Trophoblast cell (in vitro differentiated cells and primary cell): Measurements from ENCODE around the gene TEPSIN. TPM values are rescaled to one million over a fixed set of nuclear protein-coding genes. Genes with fewer than 3 reads are reported as not detected.

Experiments
- DNase-seq, 2 donors: peaks; one replicate each; pipeline ENCODE4 v3.0.0-alpha.2; 2016
- H2AFZ ChIP-seq: 2 replicates; pipeline ENCODE4 v1.6.1; 2013; ENCODE audit warnings: low read length, moderate library complexity, mild to moderate bottlenecking; ENCODE audit not compliant: insufficient read depth, poor library complexity
- H2AK5ac ChIP-seq: 2 replicates; pipeline ENCODE4 v1.6.1; 2013; ENCODE audit warnings: mild to moderate bottlenecking, low read length
- H2BK120ac ChIP-seq: 2 replicates; pipeline ENCODE4 v1.6.1; 2013; ENCODE audit warnings: low read length, mild to moderate bottlenecking, moderate library complexity; ENCODE audit not compliant: insufficient read depth, poor library complexity
- H2BK12ac ChIP-seq: 2 replicates; pipeline ENCODE4 v1.6.1; 2013; ENCODE audit warnings: mild to moderate bottlenecking, low read length, moderate library complexity
- H2BK5ac ChIP-seq: 2 replicates; pipeline ENCODE4 v1.6.1; 2013; ENCODE audit warnings: low read length, low read depth, moderate library complexity, mild to moderate bottlenecking; ENCODE audit not compliant: poor library complexity
- H3K14ac ChIP-seq: 2 replicates; pipeline ENCODE4 v1.6.1; 2013; ENCODE audit warnings: mild to moderate bottlenecking, low read length
- H3K18ac ChIP-seq: 2 replicates; pipeline ENCODE4 v1.6.1; 2013; ENCODE audit warnings: mild to moderate bottlenecking, low read length
- H3K23ac ChIP-seq: 2 replicates; pipeline ENCODE4 v1.6.1; 2013; ENCODE audit warnings: low read length
- H3K27ac ChIP-seq: 2 replicates; pipeline ENCODE4 v1.5.1; 2013; ENCODE audit warnings: low read depth, mild to moderate bottlenecking, inconsistent platforms, low read length, moderate library complexity
- H3K27me3 ChIP-seq: 2 replicates; pipeline ENCODE4 v1.6.1; 2013; ENCODE audit warnings: inconsistent platforms, mild to moderate bottlenecking, low read length, moderate library complexity; ENCODE audit not compliant: insufficient read depth
- H3K36me3 ChIP-seq, 2 experiments: 1 replicate in 1 of 2; 2 replicates in 1 of 2; pipeline ENCODE4 v1.6.1; 2013; ENCODE audit warnings: low read length in 2 of 2, mild to moderate bottlenecking in 2 of 2, moderate library complexity in 1 of 2; ENCODE audit not compliant: insufficient read depth in 2 of 2, control insufficient read depth in 1 of 2
- H3K4ac ChIP-seq: 2 replicates; pipeline ENCODE4 v1.6.1; 2013; ENCODE audit warnings: low read depth, mild to moderate bottlenecking, low read length, moderate library complexity
- H3K4me1 ChIP-seq, 2 experiments: 1 replicate in 1 of 2; 2 replicates in 1 of 2; pipeline ENCODE4 v1.6.1; 2013; ENCODE audit warnings: low read length in 2 of 2, mild to moderate bottlenecking in 2 of 2, moderate library complexity in 1 of 2; ENCODE audit not compliant: insufficient read depth in 2 of 2, control insufficient read depth in 1 of 2
- H3K4me2 ChIP-seq: 2 replicates; pipeline ENCODE4 v1.6.1; 2013; ENCODE audit warnings: inconsistent platforms, mild to moderate bottlenecking, low read length, moderate library complexity
- H3K4me3 ChIP-seq: 2 replicates; pipeline ENCODE4 v1.5.1; 2013; ENCODE audit warnings: mild to moderate bottlenecking, low read depth, low read length, inconsistent platforms
- H3K79me1 ChIP-seq: one replicate; pipeline ENCODE4 v1.6.1; 2013; ENCODE audit warnings: low read length
- H3K79me2 ChIP-seq: 2 replicates; pipeline ENCODE4 v1.6.1; 2013; ENCODE audit warnings: low read length, mild to moderate bottlenecking; ENCODE audit not compliant: control insufficient read depth, insufficient read depth, poor library complexity
- H3K9ac ChIP-seq: 2 replicates; pipeline ENCODE4 v1.6.1; 2013; ENCODE audit warnings: mild to moderate bottlenecking, low read length
- H3K9me3 ChIP-seq: 2 replicates; pipeline ENCODE4 v1.6.1; 2013; ENCODE audit warnings: low read depth, mild to moderate bottlenecking, control low read depth, inconsistent platforms, low read length; ENCODE audit not compliant: insufficient read depth
- H4K12ac ChIP-seq: 2 replicates; pipeline ENCODE4 v1.6.1; 2013; ENCODE audit warnings: low read depth, mild to moderate bottlenecking, low read length, moderate library complexity
- H4K8ac ChIP-seq: 2 replicates; pipeline ENCODE4 v1.6.1; 2013; ENCODE audit warnings: low read depth, mild to moderate bottlenecking, low read length, moderate library complexity
- H4K91ac ChIP-seq: one replicate; pipeline ENCODE4 v1.6.1; 2013; ENCODE audit warnings: low read depth, mild to moderate bottlenecking, low read length, moderate library complexity
- WGBS: extraction: QIAGEN DNeasy Blood & Tissue Kit; methylation state at CpG from one replicate; pipeline ENCODE4 v1.1.7; 2013; ENCODE audit warnings: missing lambda C conversion rate; ENCODE audit not compliant: insufficient read length, insufficient coverage; ENCODE audit errors: extremely low coverage; 5-methylcytosine and 5-hydroxymethylcytosine counted together
- polyA plus RNA-seq: library from polyadenylated mRNA; stranded (reverse); fragments of 200-250 nt; gene quantifications from 2 replicates; pipeline ENCODE4 v1.2.3, GENCODE V29; 2013

TEPSIN gene, protein sequence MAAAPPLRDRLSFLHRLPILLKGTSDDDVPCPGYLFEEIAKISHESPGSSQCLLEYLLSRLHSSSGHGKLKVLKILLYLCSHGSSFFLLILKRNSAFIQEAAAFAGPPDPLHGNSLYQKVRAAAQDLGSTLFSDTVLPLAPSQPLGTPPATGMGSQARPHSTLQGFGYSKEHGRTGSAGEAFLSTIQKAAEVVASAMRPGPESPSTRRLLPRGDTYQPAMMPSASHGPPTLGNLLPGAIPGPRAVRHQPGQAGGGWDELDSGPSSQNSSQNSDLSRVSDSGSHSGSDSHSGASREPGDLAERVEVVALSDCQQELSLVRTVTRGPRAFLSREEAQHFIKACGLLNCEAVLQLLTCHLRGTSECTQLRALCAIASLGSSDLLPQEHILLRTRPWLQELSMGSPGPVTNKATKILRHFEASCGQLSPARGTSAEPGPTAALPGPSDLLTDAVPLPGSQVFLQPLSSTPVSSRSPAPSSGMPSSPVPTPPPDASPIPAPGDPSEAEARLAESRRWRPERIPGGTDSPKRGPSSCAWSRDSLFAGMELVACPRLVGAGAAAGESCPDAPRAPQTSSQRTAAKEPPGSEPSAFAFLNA
- polyA plus RNA-seq, result 17.9 and 18.0 TPM in 2 replicates

DNA sequence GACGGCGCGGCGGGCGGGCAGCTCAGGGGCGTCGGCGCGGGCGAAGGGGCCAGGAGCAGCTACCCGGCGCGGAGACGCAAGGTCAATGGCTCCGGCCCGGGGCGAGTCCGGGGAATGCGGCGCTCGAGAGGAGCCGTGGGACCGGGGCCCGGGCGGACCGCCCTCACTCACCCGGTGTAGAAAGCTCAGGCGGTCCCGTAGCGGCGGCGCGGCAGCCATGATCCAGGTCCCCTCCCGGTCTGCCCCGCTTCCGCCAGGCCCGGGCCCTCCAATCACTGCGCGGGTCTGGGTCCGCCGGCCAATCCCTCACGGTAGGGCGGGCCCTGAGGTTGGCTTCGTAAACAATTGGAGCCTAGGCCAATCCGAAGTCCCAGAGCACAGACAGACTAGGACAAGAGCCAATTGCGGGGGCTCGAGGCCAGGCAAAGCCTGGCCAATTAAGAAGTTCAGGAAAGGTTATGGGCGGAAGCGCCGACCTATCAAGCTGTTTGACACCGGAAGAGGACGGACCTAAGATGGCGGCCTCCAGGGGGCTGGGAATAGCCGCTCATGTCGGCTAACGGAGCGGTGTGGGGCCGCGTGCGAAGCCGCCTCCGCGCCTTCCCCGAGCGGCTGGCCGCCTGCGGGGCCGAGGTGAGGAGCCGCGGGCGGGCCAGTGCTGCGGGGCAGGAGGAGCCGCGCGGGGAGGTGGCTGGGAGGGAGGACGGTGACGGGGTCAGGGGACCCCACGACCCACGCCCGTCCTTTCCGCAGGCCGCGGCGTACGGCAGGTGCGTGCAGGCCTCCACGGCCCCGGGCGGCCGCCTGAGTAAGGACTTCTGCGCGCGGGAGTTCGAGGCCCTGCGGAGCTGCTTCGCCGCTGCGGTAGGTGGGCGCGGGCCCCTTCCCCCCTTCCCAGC is at the start of gene TEPSIN, which contains the start of gene NDUFAF8:
Gene TEPSIN (minus strand): TSS at position 241 of the 899 bp plus-strand sequence. CDS start 22 bp downstream, at position 219.
Gene NDUFAF8 (plus strand): TSS at position 504 of the 899 bp plus-strand sequence. CDS start 46 bp downstream, at position 550.
- H3K23ac ChIP-seq, result no peak within 1 kb of the TSS
- peak within 1 kb of the TSS; percentile 83 for H4K12ac ChIP-seq
- peak within 1 kb of the TSS; percentile 78 for H3K18ac ChIP-seq
- peak within 1 kb of the TSS; percentile 89 for H3K4ac ChIP-seq
- H3K36me3 ChIP-seq, result peaks cover 5% of the 10 kb centered on the region in 2 experiments
- H3K79me2 ChIP-seq, result peaks cover 10% of the 10 kb centered on the region
- peak within 1 kb of the TSS; percentile 80 for H3K9ac ChIP-seq
- WGBS, result no CpG with 5 or more reads among the region's 100 CpGs
- H3K79me1 ChIP-seq, result peaks cover 8% of the 10 kb centered on the region
- DNase-seq, result peak; percentile 100
- peak within 1 kb of the TSS; percentile 68 for H2BK5ac ChIP-seq
- H3K14ac ChIP-seq, result peak within 1 kb of the TSS; percentile 89
- peak within 1 kb of the TSS; percentile 55 for H2BK12ac ChIP-seq
- peak within 1 kb of the TSS; percentile 73 for H2AFZ ChIP-seq
- H3K27me3 ChIP-seq, result no peaks in the 10 kb centered on the region
- H3K4me1 ChIP-seq, result peaks cover 8 to 12% of the 10 kb centered on the region in 2 experiments
- H3K4me3 ChIP-seq, result peak within 1 kb of the TSS; percentile 94
- H4K8ac ChIP-seq, result peak within 1 kb of the TSS; percentile 96
- H3K4me2 ChIP-seq, result peak within 1 kb of the TSS; percentile 83
- peak within 1 kb of the TSS; percentile 48 for H3K27ac ChIP-seq
- peak within 1 kb of the TSS; percentile 58 for H2AK5ac ChIP-seq
- H3K9me3 ChIP-seq, result peaks cover 3% of the 10 kb centered on the region
- H2BK120ac ChIP-seq, result peak within 1 kb of the TSS; percentile 61
- H4K91ac ChIP-seq, result peak within 1 kb of the TSS; percentile 88

GRCh38 chr17:81287741-81288430 is 49.0 kb upstream of the TEPSIN start:
- peaks cover 34 to 35% of the 10 kb centered on the region in 2 experiments for H3K36me3 ChIP-seq
- no CpG with 5 or more reads among the region's 16 CpGs for WGBS
- H3K18ac ChIP-seq, result no peak overlapping the region
- H3K23ac ChIP-seq, result no peak overlapping the region
- H3K79me1 ChIP-seq, result no peaks in the 10 kb centered on the region
- H3K4me2 ChIP-seq, result no peak overlapping the region
- H4K8ac ChIP-seq, result no peak overlapping the region
- H2AFZ ChIP-seq, result no peak overlapping the region
- peaks cover 2% of the 10 kb centered on the region for H3K9me3 ChIP-seq
- no peak overlapping the region for H3K4me3 ChIP-seq
- no peak overlapping the region for H4K91ac ChIP-seq
- peaks cover 0 to 8% of the 10 kb centered on the region in 2 experiments for H3K4me1 ChIP-seq
- no peak overlapping the region for H2BK12ac ChIP-seq
- no peaks in the 10 kb centered on the region for H3K27me3 ChIP-seq
- no peak overlapping the region for H3K9ac ChIP-seq
- H3K14ac ChIP-seq, result no peak overlapping the region
- H3K79me2 ChIP-seq, result peaks cover 8% of the 10 kb centered on the region
- no peak overlapping the region for H4K12ac ChIP-seq
- H3K27ac ChIP-seq, result no peak overlapping the region
- H2BK120ac ChIP-seq, result no peak overlapping the region
- no peak for DNase-seq
- H3K4ac ChIP-seq, result no peak overlapping the region
- H2BK5ac ChIP-seq, result no peak overlapping the region
- H2AK5ac ChIP-seq, result no peak overlapping the region

DNA sequence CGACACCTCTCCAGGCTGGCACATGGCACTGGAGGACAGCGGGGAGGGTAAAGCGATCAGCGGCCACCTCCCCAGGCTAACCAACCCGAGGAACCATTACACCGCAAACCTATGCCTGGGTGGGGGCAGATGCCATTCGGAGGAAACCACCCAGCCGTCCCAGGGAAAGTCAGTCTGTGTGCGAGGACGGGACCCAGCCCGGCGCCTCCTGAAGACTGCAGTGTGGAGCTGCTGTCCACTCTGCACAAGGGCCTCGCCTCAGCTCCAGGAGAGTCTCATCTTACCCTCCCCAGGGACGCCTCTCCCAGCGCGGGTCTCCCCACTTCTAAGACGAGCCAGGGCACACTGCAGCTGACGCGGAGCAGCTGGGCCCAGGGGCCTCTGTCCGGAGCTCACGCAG is 48.3 kb upstream of the TEPSIN start:
- no peak for DNase-seq
- Histone ChIP-seq H3K23ac (no peak overlapping the region), H3K79me2 (peaks cover 8% of the 10 kb centered on the region), H3K27ac (no peak overlapping the region), H2BK5ac (no peak overlapping the region), H3K9me3 (peaks cover 2% of the 10 kb centered on the region), H4K12ac (no peak overlapping the region), H3K27me3 (no peaks in the 10 kb centered on the region), H3K9ac (no peak overlapping the region), H3K4me1 (peaks cover 0 to 5% of the 10 kb centered on the region in 2 experiments), H2BK120ac (no peak overlapping the region), H2AK5ac (no peak overlapping the region), H3K4me3 (no peak overlapping the region), H3K79me1 (no peaks in the 10 kb centered on the region), H2AFZ (no peak overlapping the region), H4K91ac (no peak overlapping the region), H3K18ac (no peak overlapping the region), H3K4ac (peak overlapping the region; percentile 39), H3K4me2 (no peak overlapping the region), H4K8ac (no peak overlapping the region), H2BK12ac (no peak overlapping the region), H3K36me3 (peaks cover 39 to 42% of the 10 kb centered on the region in 2 experiments), H3K14ac (no peak overlapping the region)
- WGBS, result no CpG with 5 or more reads among the region's 21 CpGs
